WERI-Rb-1 (cell line): ENCODE results near the gene MTFMT.
"Not testable (repeated sequence)": the region's sequence is repeated elsewhere in the genome, so short reads cannot be mapped to it uniquely, and the experiment has no call there.

Source experiments
- DNase-seq: peaks from one replicate; pipeline ENCODE4 v3.0.0-alpha.2; 2020
- H3K27ac ChIP-seq: fragments of 250-450 bp; sonication (Bioruptor Pico); 2 replicates; pipeline ENCODE4 v1.5.1; 2020; ENCODE audit warnings: mild to moderate bottlenecking, moderate library complexity
- H3K27me3 ChIP-seq: fragments of 250-450 bp; sonication (Bioruptor Pico); 2 replicates; pipeline ENCODE4 v1.5.1; 2021; ENCODE audit warnings: mild to moderate bottlenecking, low read depth, moderate library complexity; ENCODE audit not compliant: insufficient read depth, severe bottlenecking
- H3K36me3 ChIP-seq: fragments of 250-450 bp; sonication (Bioruptor Pico); 2 replicates; pipeline ENCODE4 v1.5.1; 2020; ENCODE audit warnings: mild to moderate bottlenecking, moderate library complexity
- H3K4me3 ChIP-seq: 2 replicates; pipeline ENCODE4 v1.5.1; 2011; ENCODE audit warnings: low read depth, mild to moderate bottlenecking, control low read depth, low read length
- H3K9me3 ChIP-seq: fragments of 250-450 bp; sonication (Bioruptor Pico); 2 replicates; pipeline ENCODE4 v1.5.1; 2021; ENCODE audit warnings: mild to moderate bottlenecking, moderate library complexity; ENCODE audit not compliant: severe bottlenecking
- CTCF ChIP-seq: IDR thresholded peaks from 2 replicates; pipeline ENCODE4 v1.5.1; 2011; ENCODE audit warnings: low read depth, mild to moderate bottlenecking, control low read depth, inconsistent platforms, low read length

The MTFMT gene

GRCh38 chr15:65028921-65029735, at the start of gene MTFMT:
Gene MTFMT (minus strand): TSS chr15:65029639. CDS start chr15:65029613, 26 bp downstream.
- peak; percentile 93 for DNase-seq
- TF ChIP-seq CTCF: peak; percentile 20; the same call in 1 of the 2 replicates
- H3K4me3 ChIP-seq: peak within 1 kb of the TSS; percentile 82

GRCh38 chr15:65077981-65078352, 48.5 kb upstream of the MTFMT start:
- DNase-seq: no peak

More at GRCh38 chr15:65028921-65029735, at the start of gene MTFMT:
- H3K27me3 ChIP-seq: no peaks in the 10 kb centered on the region
- H3K9me3 ChIP-seq: no peaks in the 10 kb centered on the region
- H3K36me3 ChIP-seq: peaks cover 8% of the 10 kb centered on the region; the same call in 1 of the 2 replicates
- peak within 1 kb of the TSS; percentile 64 for H3K27ac ChIP-seq

GRCh38 chr15:65077291-65077980, 48.0 kb upstream of the MTFMT start:
- no peak for TF ChIP-seq CTCF
- H3K27me3 ChIP-seq: no peaks in the 10 kb centered on the region

More at GRCh38 chr15:65077981-65078352, 48.5 kb upstream of the MTFMT start:
- H3K27ac ChIP-seq: no peak overlapping the region
- no peak for TF ChIP-seq CTCF
- no peaks in the 10 kb centered on the region for H3K27me3 ChIP-seq
- no peaks in the 10 kb centered on the region for H3K36me3 ChIP-seq
- H3K9me3 ChIP-seq: no peaks in the 10 kb centered on the region
- H3K4me3 ChIP-seq: no peak overlapping the region

GRCh38 chr15:65076486-65077290, 47.2 kb upstream of the MTFMT start, which contains the start of gene KBTBD13:
Gene KBTBD13 (plus strand): TSS chr15:65076746. CDS start chr15:65076816, 70 bp downstream.
- no peak for TF ChIP-seq CTCF

More at GRCh38 chr15:65077291-65077980, 48.0 kb upstream of the MTFMT start:
- no peak for DNase-seq
- Histone ChIP-seq H3K27ac (no peak overlapping the region), H3K9me3 (no peaks in the 10 kb centered on the region), H3K4me3 (no peak overlapping the region), H3K36me3 (no peaks in the 10 kb centered on the region)

GRCh38 chr15:65075607-65076395, 46.4 kb upstream of the MTFMT start:
- not testable (repeated sequence) for DNase-seq, H3K9me3 ChIP-seq, H3K27ac ChIP-seq, H3K4me3 ChIP-seq, H3K27me3 ChIP-seq, H3K36me3 ChIP-seq

More at GRCh38 chr15:65076486-65077290, 47.2 kb upstream of the MTFMT start, which contains the start of gene KBTBD13:
- no peak within 1 kb of the TSS for H3K4me3 ChIP-seq
- no peak for DNase-seq
- H3K36me3 ChIP-seq: no peaks in the 10 kb centered on the region
- no peaks in the 10 kb centered on the region for H3K27me3 ChIP-seq
- H3K9me3 ChIP-seq: no peaks in the 10 kb centered on the region
- no peak within 1 kb of the TSS for H3K27ac ChIP-seq

GRCh38 chr15:65074946-65075345, 45.5 kb upstream of the MTFMT start:
- DNase-seq, H3K4me3 ChIP-seq, H3K9me3 ChIP-seq, H3K27me3 ChIP-seq, H3K36me3 ChIP-seq, H3K27ac ChIP-seq: not testable (repeated sequence)
